H1 (cell line): ENCODE results near the gene MAN2C1. TPM values are rescaled to one million over a fixed set of nuclear protein-coding genes. Genes with fewer than 3 reads are reported as not detected.

Source experiments
- CTCF ChIA-PET: fragments of 300-600 bp; sonication (Branson Sonifier 250); formaldehyde crosslinking; loops from one replicate; lab custom pipeline; 2021; ENCODE audit not compliant: partially characterized antibody; lab: Charles Lee
- POLR2A ChIA-PET: fragments of 300-600 bp; sonication (Branson Sonifier 250); formaldehyde crosslinking; loops from one replicate; lab custom pipeline; 2021; ENCODE audit warnings: inconsistent platforms; ENCODE audit not compliant: partially characterized antibody; lab: Charles Lee
- DNase-seq, 2 experiments: peaks; one replicate each; pipeline versions ENCODE4 v3.0.0 to v3.0.0-alpha.2; 2010 to 2022; ENCODE audit warnings: low spot score in 2 of 2, low read depth in 1 of 2, mixed read lengths in 1 of 2
- FAIRE-seq: peaks from 2 replicates; lab custom pipeline; 2011; peaks lifted over from hg19 to GRCh38; lab: Jason Lieb, UNC
- H2AFZ ChIP-seq: 2 replicates; pipeline ENCODE4 v1.8.1; 2012; ENCODE audit warnings: low read length, inconsistent platforms
- H2AK5ac ChIP-seq: 2 replicates; pipeline ENCODE4 v1.6.1; 2013; ENCODE audit warnings: low read depth, low read length
- H2BK120ac ChIP-seq: replicated peaks from 2 replicates; pipeline ENCODE3; 2013; ENCODE audit warnings: low read depth, low read length, inconsistent platforms
- H2BK12ac ChIP-seq: 2 replicates; pipeline ENCODE4 v1.6.1; 2013; ENCODE audit warnings: low read depth, low read length
- H2BK15ac ChIP-seq: 2 replicates; pipeline ENCODE4 v1.6.1; 2013; ENCODE audit warnings: low read length
- H2BK20ac ChIP-seq: 2 replicates; pipeline ENCODE4 v1.6.1; 2013; ENCODE audit warnings: low read length
- H2BK5ac ChIP-seq: 2 replicates; pipeline ENCODE4 v1.6.1; 2013; ENCODE audit warnings: low read depth, low read length
- H3K14ac ChIP-seq: 2 replicates; pipeline ENCODE4 v1.6.1; 2013; ENCODE audit warnings: inconsistent platforms; ENCODE audit not compliant: insufficient read length
- H3K18ac ChIP-seq: 2 replicates; pipeline ENCODE4 v1.6.1; 2013; ENCODE audit warnings: low read length; ENCODE audit errors: extremely low read depth
- H3K23ac ChIP-seq: 2 replicates; pipeline ENCODE4 v1.6.1; 2013; ENCODE audit warnings: inconsistent platforms; ENCODE audit not compliant: insufficient read length
- H3K23me2 ChIP-seq: 2 replicates; pipeline ENCODE4 v1.6.1; 2013; ENCODE audit warnings: low read depth, low read length
- H3K27ac ChIP-seq: 2 replicates; pipeline ENCODE4 v1.6.1; 2011; ENCODE audit warnings: low read depth, low read length, inconsistent platforms
- H3K27me3 ChIP-seq, 4 experiments: replicated peaks in 1 of 4; 1 replicate in 1 of 4; 2 replicates in 3 of 4; pipeline versions ENCODE4 v1.6.1 to v1.8.1; 2011 to 2013; ENCODE audit warnings: low read length in 3 of 4, mild to moderate bottlenecking in 3 of 4, inconsistent platforms in 2 of 4, mixed read lengths in 2 of 4, moderate library complexity in 1 of 4; ENCODE audit not compliant: control insufficient read depth in 3 of 4, insufficient read depth in 3 of 4; ENCODE audit errors: extremely low read depth in 1 of 4
- H3K36me3 ChIP-seq, 4 experiments: 2 replicates each; pipeline versions ENCODE4 v1.6.1 to v1.8.1; 2011 to 2013; ENCODE audit warnings: mild to moderate bottlenecking in 4 of 4, low read length in 3 of 4, moderate library complexity in 2 of 4, control low read depth in 1 of 4, inconsistent platforms in 1 of 4; ENCODE audit not compliant: insufficient read depth in 4 of 4, control insufficient read depth in 2 of 4
- H3K4ac ChIP-seq: replicated peaks from 2 replicates; pipeline ENCODE3; 2013; ENCODE audit warnings: low read length, low read depth, mixed read lengths, inconsistent platforms; ENCODE audit not compliant: insufficient read length
- H3K4me1 ChIP-seq, 4 experiments: replicated peaks in 1 of 4; 1 replicate in 1 of 4; 2 replicates in 3 of 4; pipeline versions ENCODE4 v1.6.1 to v1.8.1; 2011 to 2013; ENCODE audit warnings: low read length in 3 of 4, inconsistent platforms in 2 of 4, mixed read lengths in 1 of 4; ENCODE audit not compliant: insufficient read depth in 4 of 4, control insufficient read depth in 3 of 4
- H3K4me2 ChIP-seq, 2 experiments: 2 replicates each; pipeline versions ENCODE4 v1.6.1 to v1.8.1; 2011 to 2013; ENCODE audit warnings: low read depth in 2 of 2, low read length in 2 of 2, control low read depth in 1 of 2, inconsistent platforms in 1 of 2, mild to moderate bottlenecking in 1 of 2; ENCODE audit not compliant: insufficient read depth in 1 of 2
- H3K4me3 ChIP-seq, 4 experiments: fragments of 200-600, 300-600 bp in 1 of 4; sonication (generic), shearing (Covaris generic), sonication (Bioruptor Twin) in 1 of 4; 2 replicates each; pipeline versions ENCODE4 v1.5.1 to v1.8.1; 2011 to 2016; ENCODE audit warnings: low read length in 4 of 4, low read depth in 3 of 4, control low read depth in 2 of 4, inconsistent platforms in 2 of 4, mild to moderate bottlenecking in 2 of 4, mixed read lengths in 1 of 4, moderate library complexity in 1 of 4; ENCODE audit not compliant: insufficient read depth in 2 of 4; ENCODE audit errors: extremely low read depth in 1 of 4
- H3K56ac ChIP-seq: replicated peaks from 2 replicates; pipeline ENCODE3; 2013; ENCODE audit warnings: low read depth, mild to moderate bottlenecking, mixed read lengths, low read length, inconsistent platforms; ENCODE audit not compliant: insufficient read length
- H3K79me1 ChIP-seq: 2 replicates; pipeline ENCODE4 v1.6.1; 2013; ENCODE audit warnings: low read depth, low read length, control low read depth
- H3K79me2 ChIP-seq, 2 experiments: 2 replicates each; pipeline versions ENCODE4 v1.6.1 to v1.8.1; 2012 to 2013; ENCODE audit warnings: low read length in 2 of 2, mild to moderate bottlenecking in 2 of 2, inconsistent platforms in 1 of 2; ENCODE audit not compliant: insufficient read depth in 2 of 2, control insufficient read depth in 1 of 2
- H3K9ac ChIP-seq, 4 experiments: replicated peaks in 1 of 4; 1 replicate in 1 of 4; 2 replicates in 3 of 4; pipeline versions ENCODE4 v1.6.1 to v1.8.1; 2011 to 2013; ENCODE audit warnings: low read depth in 3 of 4, low read length in 3 of 4, control low read depth in 2 of 4, mild to moderate bottlenecking in 2 of 4, moderate library complexity in 2 of 4, inconsistent platforms in 1 of 4; ENCODE audit errors: extremely low read depth in 1 of 4
- H3K9me3 ChIP-seq, 2 experiments: 2 replicates each; pipeline versions ENCODE4 v1.6.1 to v1.8.1; 2012 to 2013; ENCODE audit warnings: mild to moderate bottlenecking in 2 of 2, moderate library complexity in 2 of 2, control low read depth in 1 of 2, inconsistent platforms in 1 of 2, low read depth in 1 of 2, low read length in 1 of 2, mixed read lengths in 1 of 2; ENCODE audit not compliant: insufficient read depth in 2 of 2
- H4K20me1 ChIP-seq, 2 experiments: replicated peaks in 1 of 2; 2 replicates each; pipeline versions ENCODE3 to v1.8.1; 2011 to 2013; ENCODE audit warnings: inconsistent platforms in 2 of 2, low read length in 2 of 2, mild to moderate bottlenecking in 1 of 2; ENCODE audit not compliant: insufficient read depth in 2 of 2, control insufficient read depth in 1 of 2
- H4K5ac ChIP-seq: 2 replicates; pipeline ENCODE4 v1.6.1; 2013; ENCODE audit warnings: low read length, low read depth, mixed read lengths, inconsistent platforms; ENCODE audit not compliant: insufficient read length
- H4K8ac ChIP-seq: 2 replicates; pipeline ENCODE4 v1.8.0; 2013; ENCODE audit warnings: mild to moderate bottlenecking, moderate library complexity, low read length, inconsistent platforms; ENCODE audit not compliant: insufficient read depth; ENCODE audit errors: extremely low read depth
- H4K91ac ChIP-seq: replicated peaks from 2 replicates; pipeline ENCODE3; 2013; ENCODE audit warnings: low read length, mixed read lengths, inconsistent platforms; ENCODE audit not compliant: insufficient read length
- ATF2 ChIP-seq: IDR thresholded peaks from 2 replicates; pipeline ENCODE4 v1.6.1; 2012; ENCODE audit warnings: low read length, inconsistent platforms
- BACH1 ChIP-seq: IDR thresholded peaks from 2 replicates; pipeline ENCODE4 v1.6.1; 2012; ENCODE audit warnings: low read length, improper control_type of control experiment
- CBX5 ChIP-seq: fragments of 300-800, 300-1000 bp; sonication (generic); IDR thresholded peaks from 2 replicates; pipeline ENCODE4 v1.7.1; 2016; ENCODE audit warnings: antibody characterized with exemption, low read length, low read depth
- CREB1 ChIP-seq: IDR thresholded peaks from 2 replicates; pipeline ENCODE4 v1.6.1; 2012; ENCODE audit warnings: inconsistent platforms
- HDAC2 ChIP-seq, 2 experiments: fragments of 300-600 bp in 1 of 2; sonication (generic) in 1 of 2; IDR thresholded peaks; 2 replicates each; pipeline ENCODE4 v1.6.1; 2011 to 2012; ENCODE audit warnings: low read depth in 2 of 2, low read length in 2 of 2, mild to moderate bottlenecking in 2 of 2, moderate library complexity in 2 of 2, borderline replicate concordance in 1 of 2, inconsistent platforms in 1 of 2
- KDM4A ChIP-seq: IDR thresholded peaks from one replicate; pipeline ENCODE4 v1.7.1; 2012; ENCODE audit warnings: low read depth, mild to moderate bottlenecking, moderate library complexity, low read length, inconsistent platforms; ENCODE audit not compliant: severe bottlenecking
- RAD21 ChIP-seq, 2 experiments: IDR thresholded peaks in 1 of 2; conservative IDR thresholded peaks in 1 of 2; 2 replicates each; pipeline ENCODE4 v1.6.1; 2011; ENCODE audit warnings: low read depth in 2 of 2, low read length in 2 of 2, improper control_type of control experiment in 1 of 2, inconsistent platforms in 1 of 2, mild to moderate bottlenecking in 1 of 2, moderate library complexity in 1 of 2
- TEAD4 ChIP-seq: IDR thresholded peaks from 2 replicates; pipeline ENCODE4 v1.6.1; 2012; ENCODE audit warnings: low read depth, low read length, inconsistent platforms, mixed read lengths
- WGBS, 2 experiments: shearing (Covaris generic) in 1 of 2; methylation state at CpG; one replicate each; pipeline versions ENCODE4 v1.1.6 to v1.1.7; 2013 to 2015; ENCODE audit warnings: low lambda C conversion rate in 2 of 2, mixed read lengths in 2 of 2, inconsistent platforms in 1 of 2, low coverage in 1 of 2, missing lambda C conversion rate in 1 of 2; ENCODE audit not compliant: insufficient replicate concordance in 2 of 2, insufficient coverage in 1 of 2, insufficient read length in 1 of 2; ENCODE audit errors: extremely low coverage in 1 of 2, missing lambda C conversion rate in 1 of 2; 5-methylcytosine and 5-hydroxymethylcytosine counted together
- polyA plus RNA-seq, 7 experiments: library from polyadenylated mRNA; depleted of rRNA in 3 of 7; stranded (reverse) in 5 of 7; unstranded in 2 of 7; fragments of >200 nt in 5 of 7; fragments of 200-250 nt in 2 of 7; gene quantifications; 1 replicate in 5 of 7; 2 replicates in 1 of 7; 4 replicates in 1 of 7; pipeline versions ENCODE4 v1.2.1 to v1.2.3, GENCODE V29; 2011 to 2013; ENCODE audit warnings: missing spikeins in 2 of 7, mixed read lengths in 2 of 7
- total RNA-seq: library from RNA; stranded (reverse); fragmentation: NEBNext Ultra II Directional; extraction: Animal tissue kit (Norgen Biotek cat#: 25700); gene quantifications from 2 replicates; pipeline ENCODE4 v1.2.1, GENCODE V29; 2021

Gene MAN2C1
- total and polyA plus RNA-seq, 2 of the 8 experiments (the other 6 are each of a cell fraction or from before 2014, with no cell fraction given): 56.3 to 88.9 TPM

- FAIRE-seq (no peak), DNase-seq (peak in 1 of 2 experiments; percentile 87)
- peaks cover 0 to 7% of the 10 kb centered on the region in 2 experiments for H4K20me1 ChIP-seq
- H4K91ac ChIP-seq: peak overlapping the region; percentile 65
- H2AK5ac ChIP-seq: no peak overlapping the region
- H3K27me3 ChIP-seq: peaks cover 0 to 31% (median 16%) of the 10 kb centered on the region in 4 experiments; a peak in 5 of 7 replicates
- peak overlapping the region; percentile 87 for H3K18ac ChIP-seq
- peaks cover 0 to 9% (median 5%) of the 10 kb centered on the region in 4 experiments; a peak in 4 of 7 replicates for H3K4me1 ChIP-seq
- H3K4ac ChIP-seq: peak overlapping the region; percentile 85
- H3K56ac ChIP-seq: peak overlapping the region; percentile 46
- H2BK15ac ChIP-seq: no peak overlapping the region; the same call in 1 of the 2 replicates
- ChIA-PET CTCF (interaction anchor here (1.0 to 1.6 kb wide), 4 partner anchors 11 to 41 kb away, joined by 3 to 6 read pairs (median 4); partner anchors contain the start of gene MAN2C1), POLR2A (interaction anchor here (1.3 to 8.2 kb wide), 5 partner anchors 8 to 86 kb away, joined by 3 to 69 read pairs (median 8); partner anchors contain the start of genes COMMD4 and MAN2C1)
- peak overlapping the region; percentile 69 for H2AFZ ChIP-seq
- peak overlapping the region; percentile 39; the same call in 1 of the 2 replicates for H2BK12ac ChIP-seq
- 1% methylated on average over 62 of the region's 65 CpGs; no CpG with 5 or more reads in 1 of the 2 experiments for WGBS, 2 experiments
- H3K4me3 ChIP-seq: peak overlapping the region; percentile 63 to 87 (median 76)
- H4K8ac ChIP-seq: no peak overlapping the region; the same call in 1 of the 2 replicates
- H3K9ac ChIP-seq: peak overlapping the region in 3 of 4 experiments; percentile 26 to 56 (median 51); a peak in 5 of 7 replicates
- peak overlapping the region; percentile 84 to 85 for H3K4me2 ChIP-seq
- peaks cover 17% of the 10 kb centered on the region for H3K23me2 ChIP-seq
- no peak overlapping the region; the same call in 1 of the 2 replicates for H2BK5ac ChIP-seq
- H3K79me2 ChIP-seq: no peaks in the 10 kb centered on the region
- no peaks in the 10 kb centered on the region for H3K9me3 ChIP-seq
- no peak overlapping the region for H4K5ac ChIP-seq
- H2BK20ac ChIP-seq: no peak overlapping the region
- H2BK120ac ChIP-seq: no peak overlapping the region
- no peaks in the 10 kb centered on the region for H3K79me1 ChIP-seq
- no peak overlapping the region for H3K23ac ChIP-seq
- H3K36me3 ChIP-seq: no peaks in the 10 kb centered on the region
- no peak overlapping the region for H3K14ac ChIP-seq
- H3K27ac ChIP-seq: no peak overlapping the region
- TF ChIP-seq ATF2 (no peak), TEAD4 (no peak), RAD21 (IDR thresholded peaks at IDR 0.05 in 1 of 2, conservative IDR thresholded peaks at IDR 0.05 in 1 of 2; ENCODE audit: low read depth in 2 of 2, low read length in 2 of 2) (no peak), BACH1 (no peak), HDAC2 (IDR thresholded peaks at IDR 0.05; ENCODE audit: borderline replicate concordance in 1 of 2, low read depth in 2 of 2, low read length in 2 of 2) (peak in 1 of 2 experiments; percentile 75; a peak in 2 of 4 replicates), CREB1 (peak; percentile 48; the same call in 1 of the 2 replicates), KDM4A (peak; percentile 58), CBX5 (no peak)
These were observed 21.0 kb downstream of the MAN2C1 start for GRCh38 chr15:75347222-75348033.
